Activated CD4-positive, alpha-beta T cell treated with anti-CD3 and anti-CD28 coated beads, Interleukin-2, Interleukin-4, amounts not matched to agents 100 ng/mL and 50 ng/mL, durations not matched to agents 16 hours and 8 hours (primary cell): Measurements from ENCODE around the gene C5AR2.
"Not testable (repeated sequence)": the region's sequence is repeated elsewhere in the genome, so short reads cannot be mapped to it uniquely, and the experiment has no call there.

ENCODE experiments used
- DNase-seq: peaks from one replicate; pipeline ENCODE4 v3.0.0-alpha.2; 2020; ENCODE audit warnings: low spot score

C5AR2 gene

GRCh38 chr19:47363758-47364531 lies 32.0 kb downstream of the C5AR2 start:
- DNase-seq = no peak

DNA sequence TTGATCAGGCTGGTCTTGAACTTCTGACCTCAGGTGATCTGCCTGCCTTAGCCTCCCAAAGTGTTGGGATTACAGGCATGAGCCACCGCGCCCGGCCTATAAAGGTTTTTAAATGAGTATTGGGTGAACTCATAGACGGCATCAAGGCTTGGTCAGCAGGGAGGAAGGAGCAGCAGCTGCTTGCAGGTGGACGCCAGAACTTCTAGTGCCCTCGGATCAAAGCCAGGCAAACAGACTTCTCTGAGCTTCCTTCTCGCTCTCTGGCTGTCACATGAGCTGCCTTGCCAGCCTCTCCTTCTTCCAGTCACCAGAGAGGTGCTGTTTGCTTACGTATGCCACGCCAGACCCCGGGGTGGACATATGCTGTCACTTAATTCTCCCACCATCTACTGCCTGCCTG lies 33.5 kb downstream of the C5AR2 start:
- not testable (repeated sequence) for DNase-seq

DNA sequence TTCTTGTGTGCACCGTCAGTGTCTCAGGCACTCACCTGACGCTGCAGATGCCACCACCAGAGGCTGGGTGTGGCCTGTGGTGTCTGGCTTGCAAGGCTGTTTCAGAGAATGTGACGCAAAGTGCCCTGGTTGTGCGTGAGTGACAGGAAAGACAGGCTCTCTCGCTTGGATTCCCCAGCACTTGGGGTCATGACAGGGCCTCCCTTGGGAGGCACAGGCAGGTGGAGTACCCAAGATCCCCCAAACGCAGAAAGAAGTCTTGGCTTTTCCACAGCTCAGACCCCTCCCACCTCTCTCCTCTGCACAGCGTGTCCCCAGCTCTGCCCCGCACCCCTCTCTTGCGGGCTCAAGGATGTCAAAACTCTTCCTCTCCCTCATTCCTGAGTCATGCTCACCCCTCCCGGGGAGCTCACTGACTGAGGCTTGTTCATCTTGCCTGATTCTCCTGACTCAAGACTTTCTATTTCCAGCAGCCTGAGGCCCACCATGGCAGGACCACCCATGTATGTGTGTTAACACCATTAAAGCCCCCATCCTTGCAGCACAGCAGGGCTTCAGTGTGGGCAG lies 38.2 kb downstream of the C5AR2 start:
- no peak for DNase-seq

DNA sequence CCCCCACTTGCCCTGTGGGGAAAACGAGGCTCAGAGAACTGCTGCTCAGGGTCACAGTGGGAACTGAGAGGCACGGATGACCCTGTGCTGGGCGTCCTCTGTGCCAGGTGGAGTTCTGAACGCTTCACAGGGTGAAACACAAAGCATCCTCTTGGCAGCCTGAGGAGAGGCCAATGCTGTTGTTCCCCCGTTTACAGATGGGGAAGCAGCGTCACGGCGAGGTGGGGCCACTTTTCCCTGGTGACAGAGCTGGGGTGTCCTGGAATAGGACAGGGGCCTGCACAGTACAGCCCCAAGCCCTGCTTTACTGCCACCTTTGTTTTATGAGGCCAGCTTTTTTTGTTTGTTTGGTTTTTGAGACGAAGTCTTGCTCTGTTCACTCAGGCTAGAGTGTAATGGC lies 39.3 kb downstream of the C5AR2 start:
- no peak for DNase-seq

- no peak for DNase-seq
Observed at GRCh38 chr19:47372603-47373002, 40.6 kb downstream of the C5AR2 start.

DNA sequence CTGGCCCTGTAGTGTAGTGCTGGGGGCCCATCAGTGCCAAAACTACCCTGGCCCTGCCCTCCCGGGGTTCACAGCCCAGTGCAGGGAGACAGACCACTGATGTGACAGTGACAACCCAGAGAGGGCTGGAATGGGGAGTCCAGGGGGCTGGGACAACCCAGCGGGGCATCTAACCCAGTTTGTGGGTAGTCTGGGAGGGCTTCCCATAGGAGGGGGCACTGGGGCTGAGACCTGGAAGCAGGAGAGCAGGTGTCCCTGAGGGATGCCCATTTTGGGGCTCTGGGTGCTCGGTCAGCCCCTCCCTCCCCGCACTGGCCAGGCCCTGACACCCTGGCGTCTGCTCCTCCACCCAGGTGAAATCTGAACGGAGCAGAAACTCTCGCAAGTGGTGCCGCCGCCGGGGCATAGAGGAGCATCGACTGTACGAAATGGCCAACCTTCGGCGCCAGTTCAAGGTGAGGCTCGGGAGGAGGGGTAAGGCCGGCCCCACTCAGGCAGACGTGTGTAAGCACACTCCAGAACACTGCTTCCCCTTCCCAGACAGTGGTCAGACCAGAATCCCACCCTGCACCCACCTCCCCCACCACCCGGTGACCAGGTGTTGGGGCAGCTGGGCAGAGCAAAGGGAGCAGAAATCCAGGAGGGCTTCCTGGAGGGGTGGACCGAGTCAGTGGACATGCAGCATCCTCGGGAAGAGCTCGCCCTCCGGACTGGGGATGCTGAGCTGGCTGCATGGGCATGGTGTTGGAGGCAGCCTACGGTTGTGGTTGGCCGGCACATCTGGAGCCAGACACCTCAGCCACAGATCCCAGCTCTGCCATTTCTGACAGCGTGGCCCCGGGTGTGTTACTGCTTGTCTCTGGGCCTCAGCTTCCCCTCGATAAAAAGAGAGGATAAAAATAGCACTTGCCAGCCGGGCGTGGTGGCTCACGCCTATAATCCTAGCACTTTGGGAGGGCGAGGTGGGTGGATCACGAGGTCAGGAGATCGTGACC lies 41.6 kb downstream of the C5AR2 start:
- DNase-seq = no peak

- DNase-seq = no peak
Observed at GRCh38 chr19:47374876-47375693, 43.1 kb downstream of the C5AR2 start.

DNA sequence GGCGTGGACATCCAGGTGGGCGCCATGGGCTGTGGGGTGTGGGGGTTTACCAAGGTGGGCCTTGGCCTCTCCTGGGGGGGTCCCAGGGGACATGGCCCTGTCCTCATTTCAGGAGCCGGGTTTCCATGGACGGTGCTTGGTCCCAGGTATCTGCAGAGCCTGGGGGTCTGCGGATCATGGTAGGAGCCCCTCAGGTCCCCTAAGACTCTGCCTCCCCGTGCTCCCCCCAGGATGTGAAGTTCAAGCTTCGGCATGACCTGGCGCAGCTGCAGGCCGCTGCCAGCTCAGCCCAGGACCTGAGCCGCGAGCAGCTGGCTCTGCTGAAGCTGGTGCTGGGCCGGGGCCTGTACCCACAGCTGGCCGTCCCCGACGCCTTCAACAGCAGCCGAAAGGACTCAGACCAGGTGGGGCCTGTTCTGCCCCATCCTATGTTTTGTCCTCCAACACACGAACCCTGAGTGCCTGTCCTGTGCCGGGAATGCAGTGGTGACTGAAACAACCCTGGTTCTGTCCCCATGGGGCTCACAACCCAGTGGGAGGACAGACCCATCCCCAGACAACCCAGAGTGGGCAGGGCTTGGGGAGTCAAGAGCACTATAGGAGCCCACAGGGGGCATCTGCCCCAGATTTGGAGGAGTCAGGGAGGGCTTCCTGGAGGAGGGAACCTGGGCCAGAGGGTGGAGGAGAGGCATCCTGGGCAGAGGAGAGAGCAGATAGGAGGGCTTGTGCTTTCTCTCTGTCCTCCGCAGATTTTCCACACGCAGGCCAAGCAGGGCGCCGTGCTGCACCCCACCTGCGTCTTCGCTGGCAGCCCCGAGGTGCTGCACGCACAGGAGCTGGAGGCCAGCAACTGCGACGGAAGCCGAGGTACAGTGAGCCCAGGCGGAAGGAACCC lies 44.0 kb downstream of the C5AR2 start:
- no peak for DNase-seq

DNA sequence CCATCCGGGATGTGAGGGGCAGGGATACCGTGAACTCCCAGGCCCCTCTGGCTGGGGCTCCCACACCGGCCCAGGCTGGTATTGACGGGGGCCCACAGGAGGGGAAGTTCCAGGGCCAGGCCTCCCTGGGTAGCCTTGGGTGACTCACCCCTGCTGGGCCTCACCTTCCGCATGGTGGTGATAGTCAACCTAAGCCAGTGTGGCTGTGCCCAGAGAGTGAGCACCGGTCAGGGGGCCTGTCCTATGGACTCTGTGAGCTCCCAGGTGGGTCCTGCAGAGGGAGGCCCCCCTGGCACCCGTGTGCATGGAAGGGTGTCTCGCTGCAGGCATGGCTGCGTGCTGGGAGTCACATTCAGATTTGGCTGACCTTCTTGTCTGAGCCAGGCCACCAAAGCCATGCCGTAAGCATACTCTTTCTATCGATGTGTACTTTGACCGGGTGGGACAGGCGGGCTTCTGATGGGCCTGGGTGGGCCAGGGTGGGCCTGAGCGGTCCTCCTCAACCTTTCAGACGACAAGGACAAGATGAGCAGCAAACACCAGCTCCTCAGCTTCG lies 44.7 kb downstream of the C5AR2 start:
- no peak for DNase-seq

DNA sequence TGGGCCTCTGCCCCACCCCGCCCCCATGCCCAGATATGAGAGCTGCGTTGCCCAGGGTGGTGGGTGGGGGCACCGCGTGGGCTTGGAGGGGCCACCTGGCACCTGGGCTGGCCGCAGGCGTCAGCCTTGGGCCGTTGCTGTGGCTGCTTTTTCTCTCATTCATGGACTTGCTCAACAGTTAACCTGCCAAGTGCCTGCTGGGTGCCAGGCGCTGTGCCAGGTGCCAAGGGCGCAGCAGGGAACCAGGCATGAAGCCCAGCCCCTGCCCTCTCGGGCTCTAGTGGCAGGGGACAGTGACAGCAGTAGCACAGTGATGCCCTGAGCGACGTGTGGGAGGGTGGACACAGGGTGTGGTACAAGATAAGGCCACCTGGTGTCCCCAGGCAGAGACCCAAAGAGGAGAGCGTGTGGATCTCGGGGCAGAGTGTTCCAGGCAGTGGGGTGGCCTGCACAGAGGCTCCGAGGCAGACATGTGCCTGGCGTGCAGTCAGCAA lies 45.3 kb downstream of the C5AR2 start:
- no peak for DNase-seq

- DNase-seq = no peak
Observed at GRCh38 chr19:47377801-47378200, 45.8 kb downstream of the C5AR2 start.

GRCh38 chr19:47378246-47378645 lies 46.3 kb downstream of the C5AR2 start:
- DNase-seq = no peak

DNA sequence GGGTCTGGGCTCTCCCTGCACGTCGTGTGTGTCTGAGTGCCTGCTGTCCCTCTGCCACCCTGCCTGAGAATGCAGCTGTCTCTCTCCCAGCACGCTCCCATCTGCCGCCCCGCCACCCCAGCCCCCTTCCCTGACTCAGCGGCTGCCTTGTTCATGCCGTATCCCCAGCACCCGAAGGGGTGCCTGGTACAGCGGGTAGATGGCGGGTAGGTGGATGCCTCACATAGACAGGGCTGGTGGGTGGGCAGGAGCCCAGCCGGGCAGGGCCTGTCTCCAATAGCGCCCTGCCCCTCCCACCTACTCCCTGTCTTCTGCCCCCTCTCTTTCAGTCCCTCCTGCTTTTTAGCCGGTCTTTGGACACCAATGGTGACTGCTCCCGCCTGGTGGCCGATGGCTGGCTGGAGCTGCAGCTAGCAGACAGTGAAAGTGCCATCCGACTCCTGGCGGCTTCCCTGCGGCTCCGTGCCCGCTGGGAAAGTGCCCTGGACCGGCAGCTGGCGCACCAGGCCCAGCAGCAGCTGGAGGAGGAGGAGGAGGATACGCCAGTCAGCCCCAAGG lies 47.5 kb downstream of the C5AR2 start:
- DNase-seq = no peak

DNA sequence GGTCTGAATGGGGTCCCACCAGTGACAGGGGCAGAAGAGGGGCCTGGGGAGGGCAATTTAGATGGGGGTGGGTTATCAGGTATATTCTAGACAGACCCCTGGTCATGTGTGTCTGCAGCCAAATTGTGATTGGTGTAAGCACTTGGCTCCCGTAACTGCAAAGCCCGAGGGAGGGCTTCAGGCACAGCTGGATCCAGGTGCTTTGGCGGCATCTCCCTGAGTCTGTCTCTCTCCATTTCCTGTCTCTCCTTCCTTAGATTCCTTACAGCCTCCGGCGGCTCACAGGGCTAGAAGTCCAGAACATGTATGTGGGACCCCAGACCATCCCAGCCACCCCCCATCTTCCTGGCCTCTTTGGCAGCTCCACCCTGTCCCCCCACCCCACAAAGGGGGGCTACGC lies 48.6 kb downstream of the C5AR2 start:
- no peak for DNase-seq

DNA sequence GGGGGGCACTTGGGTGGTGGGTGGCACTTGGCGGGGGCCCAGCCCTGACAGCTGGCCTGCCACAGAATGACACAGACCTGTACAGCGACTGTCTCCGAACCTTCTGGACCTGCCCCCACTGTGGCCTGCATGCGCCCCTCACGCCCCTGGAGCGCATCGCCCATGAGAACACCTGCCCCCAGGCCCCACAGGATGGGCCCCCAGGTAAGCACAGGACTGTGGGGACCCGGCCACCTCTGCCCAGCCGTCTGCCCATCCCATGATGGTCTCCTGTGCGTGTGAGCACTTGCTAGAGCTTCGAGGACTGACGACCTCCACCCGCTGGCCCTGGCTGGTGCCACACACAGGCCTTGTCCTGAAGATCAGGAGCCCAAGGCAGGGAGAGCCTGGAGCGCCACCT lies 49.1 kb downstream of the C5AR2 start:
- DNase-seq = no peak

DNA sequence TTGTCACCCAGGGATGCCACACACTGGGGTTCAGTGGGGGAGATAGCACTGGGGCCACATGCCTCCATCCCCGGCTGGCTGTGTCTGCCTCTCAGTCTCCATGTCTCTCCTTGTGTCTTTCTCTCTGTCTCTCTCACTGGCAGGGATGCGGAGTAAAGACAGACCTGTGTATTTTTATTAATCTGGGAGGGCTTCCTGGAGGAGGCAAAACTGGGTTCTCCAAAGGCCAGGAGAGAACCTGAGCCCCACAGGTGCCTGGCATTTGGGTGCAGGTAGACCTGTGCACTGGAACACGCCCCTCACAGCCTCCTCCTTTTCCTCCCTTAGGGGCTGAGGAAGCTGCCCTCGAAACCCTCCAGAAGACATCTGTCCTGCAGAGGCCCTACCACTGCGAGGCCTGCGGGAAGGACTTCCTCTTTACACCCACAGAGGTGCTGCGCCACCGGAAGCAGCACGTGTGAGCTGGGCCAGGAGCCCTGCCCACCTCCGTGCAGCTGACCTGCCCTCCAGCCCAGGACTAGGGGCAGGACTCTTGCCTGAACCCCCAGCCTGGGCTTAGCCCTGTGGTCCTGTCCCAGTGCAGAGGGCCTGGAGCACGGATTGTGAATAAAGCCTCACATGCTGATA lies 49.8 kb downstream of the C5AR2 start:
- peak; percentile 10 for DNase-seq

- DNase-seq = not testable (repeated sequence)
Observed at GRCh38 chr19:47383890-47384289, 51.9 kb downstream of the C5AR2 start.

GRCh38 chr19:47384533-47384932 lies 52.6 kb downstream of the C5AR2 start:
- not testable (repeated sequence) for DNase-seq

DNA sequence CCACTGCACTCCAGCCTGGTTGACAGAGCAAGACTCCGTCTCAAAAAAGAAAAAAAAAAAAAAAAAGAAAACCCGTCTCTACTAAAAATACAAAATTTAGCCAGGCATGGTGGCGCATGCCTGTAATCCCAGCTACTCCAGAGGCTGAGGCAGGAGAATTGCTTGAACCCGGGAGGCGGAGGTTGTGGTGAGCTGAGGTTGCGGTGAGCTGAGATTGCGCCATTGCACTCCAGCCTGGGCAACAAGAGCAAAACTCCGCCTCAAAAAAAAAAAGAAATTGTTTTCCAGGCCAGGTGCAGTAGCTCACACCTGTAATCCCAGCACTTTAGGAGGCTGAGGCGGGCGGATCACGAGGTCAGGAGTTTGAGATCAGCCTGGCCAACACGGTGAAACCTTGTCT lies 54.6 kb downstream of the C5AR2 start:
- not testable (repeated sequence) for DNase-seq
